Neural cell (in vitro differentiated cells): ENCODE results near the gene FTCDNL1.

ENCODE experiments used
- CTCF ChIP-seq: fragments of 450-650 bp; IDR thresholded peaks from 2 replicates; pipeline ENCODE4 v1.5.1; 2014; ENCODE audit warnings: antibody characterized with exemption, mild to moderate bottlenecking, moderate library complexity; ENCODE audit not compliant: poor library complexity, severe bottlenecking
- EZH2 ChIP-seq: fragments of 200-600, 300-800 bp; shearing (Covaris generic), sonication (generic); IDR thresholded peaks from 2 replicates; pipeline ENCODE4 v1.6.1; 2014; ENCODE audit warnings: antibody characterized with exemption, low read length, borderline replicate concordance, mild to moderate bottlenecking; ENCODE audit not compliant: insufficient read depth, poor library complexity, severe bottlenecking
- MXI1 ChIP-seq: fragments of 450-650 bp; conservative IDR thresholded peaks from 2 replicates; pipeline ENCODE4 v1.6.1; 2014; ENCODE audit warnings: antibody characterized with exemption, mild to moderate bottlenecking; ENCODE audit not compliant: poor library complexity, severe bottlenecking
- RAD21 ChIP-seq: fragments of 450-650 bp; conservative IDR thresholded peaks from 2 replicates; pipeline ENCODE4 v1.6.1; 2014; ENCODE audit warnings: antibody characterized with exemption, mild to moderate bottlenecking, moderate library complexity
- SMC3 ChIP-seq: fragments of 450-650 bp; conservative IDR thresholded peaks from 2 replicates; pipeline ENCODE4 v1.6.1; 2014; ENCODE audit warnings: antibody characterized with exemption, mild to moderate bottlenecking, moderate library complexity; ENCODE audit not compliant: poor library complexity

DNA sequence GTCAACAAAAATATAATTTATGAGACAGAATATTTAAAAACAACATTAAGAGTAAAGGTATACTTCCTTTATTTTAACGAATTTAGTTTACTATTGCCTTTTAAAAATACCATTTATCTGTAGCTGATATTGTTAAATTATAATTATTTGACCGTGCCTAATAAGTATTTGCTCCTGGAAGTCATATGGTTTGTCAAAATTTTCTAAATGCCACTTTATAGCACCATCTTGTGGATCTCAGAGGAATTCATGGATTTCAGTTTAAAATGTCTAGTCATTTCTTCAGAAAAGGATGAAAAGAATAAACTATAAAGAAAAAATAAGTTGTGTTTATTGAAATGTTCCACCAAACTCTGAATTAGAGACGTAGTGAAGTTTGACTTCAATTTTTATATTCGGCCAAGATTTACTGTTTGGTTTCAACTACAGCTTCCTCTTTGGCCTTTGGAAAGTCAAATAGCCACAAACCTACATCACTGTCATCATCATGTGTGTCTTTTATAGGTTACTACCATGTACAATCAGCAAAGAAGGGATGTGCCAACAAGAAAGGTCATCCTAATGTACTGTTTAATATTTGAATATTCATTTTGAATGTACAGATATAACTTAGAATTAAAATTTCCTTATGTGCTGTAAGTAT is 10.3 kb upstream of the FTCDNL1 start:
- TF ChIP-seq CTCF (peak; percentile 74), EZH2 (no peak), MXI1 (no peak), RAD21 (peak; percentile 78), SMC3 (peak; percentile 79)
